ENCODE results near the gene DOLPP1. TPM values are rescaled to one million over a fixed set of nuclear protein-coding genes. Genes with fewer than 3 reads are reported as not detected.
"Not testable (repeated sequence)": the region's sequence is repeated elsewhere in the genome, so short reads cannot be mapped to it uniquely, and the experiment has no call there.

DOLPP1 gene, protein sequence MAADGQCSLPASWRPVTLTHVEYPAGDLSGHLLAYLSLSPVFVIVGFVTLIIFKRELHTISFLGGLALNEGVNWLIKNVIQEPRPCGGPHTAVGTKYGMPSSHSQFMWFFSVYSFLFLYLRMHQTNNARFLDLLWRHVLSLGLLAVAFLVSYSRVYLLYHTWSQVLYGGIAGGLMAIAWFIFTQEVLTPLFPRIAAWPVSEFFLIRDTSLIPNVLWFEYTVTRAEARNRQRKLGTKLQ
- total RNA-seq (ENCODE audit: low replicate concordance), result 7.8 and 12.4 TPM in 2 replicates

DNA sequence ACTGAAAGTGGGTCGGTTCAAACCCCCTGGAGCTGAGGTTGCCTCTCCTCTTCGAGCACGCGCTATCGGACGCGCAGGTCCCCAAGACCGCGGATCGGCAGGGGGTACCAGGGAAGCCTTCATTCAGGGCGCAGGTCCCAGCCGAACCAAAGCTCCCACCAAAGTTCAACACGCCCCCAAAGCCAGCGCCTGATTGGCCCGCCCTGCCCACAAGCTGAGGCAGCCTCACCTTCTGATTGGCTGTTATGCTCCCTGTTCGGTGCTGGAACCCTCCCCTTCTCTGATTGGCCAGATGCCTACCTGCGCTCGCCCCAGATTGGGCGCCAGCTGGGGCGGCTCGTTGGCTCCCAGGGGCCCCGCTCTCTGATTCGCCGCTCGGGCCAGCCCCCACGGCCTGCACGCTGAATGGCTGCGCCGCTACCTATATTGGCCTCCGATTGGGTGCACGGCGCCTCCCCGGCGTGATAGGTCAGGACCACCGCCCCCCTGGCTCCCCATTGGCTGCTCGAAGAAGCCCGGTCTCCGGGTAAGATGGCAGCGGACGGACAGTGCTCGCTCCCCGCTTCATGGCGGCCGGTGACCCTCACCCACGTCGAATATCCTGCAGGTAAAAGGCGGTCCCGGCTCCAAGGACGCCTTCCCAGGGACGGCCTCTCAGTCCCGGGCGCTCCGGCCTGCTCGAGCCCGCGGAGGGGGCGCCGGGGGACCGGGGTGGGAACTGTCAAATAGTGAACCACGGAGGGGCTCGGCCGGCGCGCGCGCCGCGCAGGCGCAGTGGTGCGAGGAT lies at the start of gene DOLPP1:
TSS of gene DOLPP1 (plus strand) at position 511 of the 787 bp plus-strand sequence. CDS start at position 532, 21 bp downstream.
- TF ChIP-seq, protein P1, sequence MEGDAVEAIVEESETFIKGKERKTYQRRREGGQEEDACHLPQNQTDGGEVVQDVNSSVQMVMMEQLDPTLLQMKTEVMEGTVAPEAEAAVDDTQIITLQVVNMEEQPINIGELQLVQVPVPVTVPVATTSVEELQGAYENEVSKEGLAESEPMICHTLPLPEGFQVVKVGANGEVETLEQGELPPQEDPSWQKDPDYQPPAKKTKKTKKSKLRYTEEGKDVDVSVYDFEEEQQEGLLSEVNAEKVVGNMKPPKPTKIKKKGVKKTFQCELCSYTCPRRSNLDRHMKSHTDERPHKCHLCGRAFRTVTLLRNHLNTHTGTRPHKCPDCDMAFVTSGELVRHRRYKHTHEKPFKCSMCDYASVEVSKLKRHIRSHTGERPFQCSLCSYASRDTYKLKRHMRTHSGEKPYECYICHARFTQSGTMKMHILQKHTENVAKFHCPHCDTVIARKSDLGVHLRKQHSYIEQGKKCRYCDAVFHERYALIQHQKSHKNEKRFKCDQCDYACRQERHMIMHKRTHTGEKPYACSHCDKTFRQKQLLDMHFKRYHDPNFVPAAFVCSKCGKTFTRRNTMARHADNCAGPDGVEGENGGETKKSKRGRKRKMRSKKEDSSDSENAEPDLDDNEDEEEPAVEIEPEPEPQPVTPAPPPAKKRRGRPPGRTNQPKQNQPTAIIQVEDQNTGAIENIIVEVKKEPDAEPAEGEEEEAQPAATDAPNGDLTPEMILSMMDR (IDR thresholded peaks at IDR 0.05; ENCODE audit: insufficient read depth, low read length), result no peak
- H3K4me3 ChIP-seq (ENCODE audit: low read depth, low read length), result peak within 1 kb of the TSS; percentile 89
- DNase-seq (ENCODE audit: low read depth), result peak; percentile 99

DNA sequence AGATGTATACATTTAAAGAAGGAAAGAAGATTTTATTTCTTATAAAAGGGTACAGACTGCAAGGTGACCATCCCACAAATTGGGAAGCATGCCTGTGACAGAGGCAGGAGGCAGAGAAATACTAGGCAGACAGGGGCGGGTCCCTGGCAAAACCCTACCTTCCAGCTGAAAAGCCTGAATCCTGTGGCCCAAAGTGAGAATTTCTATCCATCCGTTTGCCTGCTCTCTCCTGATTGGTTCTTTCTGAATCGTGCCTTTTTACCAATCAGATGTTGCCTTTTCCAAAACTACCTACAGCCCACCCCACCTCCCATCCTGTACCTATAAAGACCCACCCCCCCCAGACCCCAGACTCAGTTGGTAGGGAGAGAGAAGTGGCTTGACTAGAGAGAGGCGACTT lies 49.4 kb upstream of the DOLPP1 start:
- TF ChIP-seq, protein P1 (IDR thresholded peaks at IDR 0.05; ENCODE audit: insufficient read depth, low read length), result no peak
- H3K4me3 ChIP-seq (ENCODE audit: low read depth, low read length), result no peak overlapping the region
- DNase-seq (ENCODE audit: low read depth), result no peak

DNA sequence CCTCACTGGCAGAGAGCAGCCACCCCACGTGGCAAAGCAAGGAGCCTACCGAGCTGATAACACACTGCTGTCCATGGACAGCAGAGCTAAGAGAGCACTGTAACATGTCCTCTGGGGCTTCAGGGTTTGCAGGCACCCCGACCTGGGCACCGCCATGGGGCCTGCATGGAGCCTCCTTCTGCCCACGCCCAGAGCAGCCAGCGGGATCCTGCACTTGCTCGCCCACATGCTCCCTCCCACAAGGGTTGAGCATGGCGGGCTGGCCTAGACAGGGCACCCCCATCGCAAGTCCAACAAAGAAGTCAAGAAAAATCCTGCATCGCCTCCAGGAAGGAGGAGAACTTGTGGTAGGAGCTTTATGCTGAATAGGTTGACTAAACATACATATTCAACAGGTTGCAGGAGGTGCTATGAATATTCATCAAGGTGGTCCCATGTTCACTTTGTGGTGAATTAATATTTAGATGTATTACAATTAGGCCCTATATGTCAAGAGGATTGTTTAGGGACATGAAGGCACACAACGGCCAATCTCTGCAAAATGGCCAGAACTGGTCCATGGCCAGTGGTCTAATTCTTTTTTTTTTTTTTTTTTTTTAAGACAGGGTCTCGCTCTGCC lies 48.3 kb upstream of the DOLPP1 start:
- TF ChIP-seq, protein P1 (IDR thresholded peaks at IDR 0.05; ENCODE audit: insufficient read depth, low read length), result no peak

DNA sequence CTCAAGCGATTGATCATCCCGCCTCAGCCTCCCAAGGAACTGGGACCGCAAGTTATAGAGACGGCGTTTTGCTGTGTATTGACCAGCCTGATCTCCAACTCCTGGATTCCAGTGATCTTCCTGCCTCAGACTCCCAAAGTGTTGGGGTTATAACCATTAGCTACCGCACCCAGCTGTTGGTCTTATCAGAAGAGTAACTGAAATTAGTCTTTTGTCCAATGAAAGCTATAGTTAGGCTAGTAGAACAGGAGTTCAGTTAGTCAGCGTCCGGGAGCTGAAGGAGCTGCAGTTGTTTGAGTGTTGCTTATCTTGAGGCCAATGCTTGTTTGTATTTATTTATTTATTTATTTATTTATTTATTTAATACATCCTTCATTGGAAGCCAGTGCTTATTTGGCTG lies 47.7 kb upstream of the DOLPP1 start:
- no peak for DNase-seq (ENCODE audit: low read depth)
- TF ChIP-seq, protein P1 (IDR thresholded peaks at IDR 0.05; ENCODE audit: insufficient read depth, low read length), result no peak
- H3K4me3 ChIP-seq (ENCODE audit: low read depth, low read length), result no peak overlapping the region

More for the DNA sequence above, 48.3 kb upstream of the DOLPP1 start:
- no peak overlapping the region for H3K4me3 ChIP-seq (ENCODE audit: low read depth, low read length)
- DNase-seq (ENCODE audit: low read depth), result no peak

DNA sequence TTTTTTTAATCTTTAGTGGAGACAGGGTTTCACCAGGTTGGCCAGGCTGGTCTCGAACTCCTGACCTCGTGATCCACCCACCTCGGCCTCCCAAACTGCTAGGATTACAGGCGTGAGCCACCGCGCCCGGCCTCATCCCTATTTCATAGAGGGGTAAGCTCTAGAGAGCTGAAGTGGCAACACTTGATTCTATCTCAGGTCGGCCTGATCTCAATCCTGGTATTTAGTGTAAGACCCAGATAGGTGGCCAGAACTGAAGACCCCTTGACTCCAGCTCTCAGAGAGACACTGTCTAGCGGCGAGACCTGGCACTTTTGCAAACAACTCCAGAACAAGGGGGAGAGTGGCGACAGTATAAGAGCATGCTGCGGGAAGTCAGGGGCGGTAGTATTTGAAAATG lies 45.1 kb upstream of the DOLPP1 start:
- peak overlapping the region; percentile 61 for H3K4me3 ChIP-seq (ENCODE audit: low read depth, low read length)
- not testable (repeated sequence) for DNase-seq (ENCODE audit: low read depth)

DNA sequence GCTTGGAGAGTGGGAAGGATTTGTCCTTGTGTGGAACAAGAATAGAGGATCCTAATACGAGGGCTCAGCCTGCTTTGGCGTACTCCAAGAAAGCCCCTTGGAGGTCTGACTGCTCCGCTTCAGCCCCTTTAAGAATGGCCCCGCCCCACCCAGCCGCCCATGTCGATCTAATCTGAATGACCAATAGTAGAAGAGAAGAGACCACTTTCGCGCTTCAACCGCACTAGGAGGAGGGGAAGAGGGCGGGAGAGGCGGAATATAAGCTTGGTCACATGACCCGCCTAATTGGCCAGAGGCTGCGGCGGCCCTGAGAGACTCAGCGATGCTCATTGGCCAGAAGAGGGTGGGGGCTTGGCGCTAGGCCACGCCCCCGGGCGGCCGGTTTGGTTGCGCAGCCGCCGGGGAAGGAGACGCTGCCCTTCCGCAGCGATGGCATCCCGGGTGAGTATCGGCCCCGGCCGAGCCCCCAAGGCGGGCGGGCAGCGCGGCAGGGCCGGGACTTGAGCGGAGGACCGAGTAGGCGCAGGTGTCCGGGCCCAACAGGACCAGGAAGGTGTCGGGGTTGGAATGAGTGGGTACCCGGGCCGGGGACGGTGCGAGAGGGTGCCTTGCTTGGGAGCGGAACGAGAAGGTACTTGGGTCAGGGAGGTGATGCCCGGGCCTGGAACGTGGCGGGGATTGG lies 44.5 kb upstream of the DOLPP1 start, which contains the start of gene MIGA2:
TSS of gene MIGA2 (plus strand) at position 386 of the 682 bp plus-strand sequence. CDS start 3,969 bp downstream, outside the sequence.
- peak; percentile 99 for DNase-seq (ENCODE audit: low read depth)
- H3K4me3 ChIP-seq (ENCODE audit: low read depth, low read length), result peak within 1 kb of the TSS; percentile 96
- TF ChIP-seq, protein P1 (IDR thresholded peaks at IDR 0.05; ENCODE audit: insufficient read depth, low read length), result no peak
